Neural progenitor cell (in vitro differentiated cells): ENCODE results near the gene ANTXR1. TPM values are rescaled to one million over a fixed set of nuclear protein-coding genes. Genes with fewer than 3 reads are reported as not detected.

Experiments
- DNase-seq: peaks from one replicate; pipeline ENCODE4 v3.0.0-alpha.2; 2016; ENCODE audit warnings: low spot score
- H2AFZ ChIP-seq: fragments of 200-600 bp; sonication (generic); replicated peaks from 2 replicates; pipeline ENCODE4 v1.6.1; 2016; ENCODE audit warnings: antibody characterized with exemption
- H3F3A ChIP-seq: fragments of 200-600 bp; sonication (generic); 2 replicates; pipeline ENCODE4 v1.6.1; 2016; ENCODE audit warnings: antibody characterized with exemption, low read depth
- H3K27ac ChIP-seq: fragments of 200-600 bp; sonication (generic); 2 replicates; pipeline ENCODE4 v1.5.1; 2016; ENCODE audit warnings: mild to moderate bottlenecking
- H3K27me3 ChIP-seq: fragments of 200-600 bp; sonication (generic); 2 replicates; pipeline ENCODE4 v1.6.1; 2016; ENCODE audit warnings: mild to moderate bottlenecking, moderate library complexity
- H3K36me3 ChIP-seq: fragments of 200-600 bp; sonication (generic); 2 replicates; pipeline ENCODE4 v1.5.1; 2016
- H3K4me1 ChIP-seq: fragments of 200-600 bp; sonication (generic); 2 replicates; pipeline ENCODE4 v1.6.1; 2016; ENCODE audit warnings: mixed run types
- H3K4me2 ChIP-seq: fragments of 200-600 bp; sonication (generic); 2 replicates; pipeline ENCODE4 v1.6.1; 2016
- H3K4me3 ChIP-seq: fragments of 200-600 bp; sonication (generic); 2 replicates; pipeline ENCODE4 v1.5.1; 2016
- H3K79me2 ChIP-seq: fragments of 200-600 bp; sonication (generic); 2 replicates; pipeline ENCODE4 v1.6.1; 2016; ENCODE audit warnings: low read depth
- H3K9ac ChIP-seq: fragments of 200-600 bp; sonication (generic); 2 replicates; pipeline ENCODE4 v1.6.1; 2016
- H3K9me3 ChIP-seq: fragments of 200-600 bp; sonication (generic); 2 replicates; pipeline ENCODE4 v1.5.1; 2016; ENCODE audit warnings: low read depth
- H4K20me1 ChIP-seq: fragments of 200-600 bp; sonication (generic); 2 replicates; pipeline ENCODE4 v1.6.1; 2016; ENCODE audit warnings: low read depth
- H3K27ac Mint-ChIP-seq: 3 replicates; pipeline ENCODE4 v1.8.0; 2021; ENCODE audit warnings: mixed read lengths
- H3K27me3 Mint-ChIP-seq: 2 replicates; pipeline ENCODE4 v1.8.0; 2022; ENCODE audit warnings: low read depth, mild to moderate bottlenecking, inconsistent platforms, moderate library complexity, mixed read lengths; ENCODE audit not compliant: insufficient read depth
- H3K36me3 Mint-ChIP-seq: 3 replicates; pipeline ENCODE4 v1.8.0; 2021; ENCODE audit warnings: mixed read lengths
- H3K4me1 Mint-ChIP-seq: 3 replicates; pipeline ENCODE4 v1.8.0; 2021; ENCODE audit warnings: mixed read lengths
- H3K4me3 Mint-ChIP-seq: 3 replicates; pipeline ENCODE4 v1.8.0; 2021; ENCODE audit warnings: mild to moderate bottlenecking, moderate library complexity, mixed read lengths
- H3K9me3 Mint-ChIP-seq: 3 replicates; pipeline ENCODE4 v1.8.0; 2020; ENCODE audit warnings: mixed read lengths
- EZH2 ChIP-seq: fragments of 200-600 bp; sonication (generic); IDR thresholded peaks from 2 replicates; pipeline ENCODE4 v1.6.1; 2017; ENCODE audit warnings: antibody characterized with exemption, mild to moderate bottlenecking, moderate library complexity
- EZH2phosphoT487 ChIP-seq: fragments of 200-600 bp; sonication (generic); IDR thresholded peaks from 2 replicates; pipeline ENCODE4 v1.6.1; 2017; ENCODE audit warnings: antibody characterized with exemption
- total RNA-seq: library from RNA; depleted of rRNA; stranded (reverse); fragments of >200 nt; gene quantifications from 2 replicates; pipeline ENCODE4 v1.2.3, GENCODE V29; 2015; ENCODE audit warnings: low replicate concordance
- TF ChIP-seq, protein P1 (sequence below): fragments of 200-600 bp; sonication (generic); IDR thresholded peaks from 2 replicates; pipeline ENCODE4 v1.5.1; 2017; ENCODE audit warnings: antibody characterized with exemption, mild to moderate bottlenecking

The ANTXR1 gene
- total RNA-seq, 1 donor from 2014 or later: 6.7 TPM

DNA sequence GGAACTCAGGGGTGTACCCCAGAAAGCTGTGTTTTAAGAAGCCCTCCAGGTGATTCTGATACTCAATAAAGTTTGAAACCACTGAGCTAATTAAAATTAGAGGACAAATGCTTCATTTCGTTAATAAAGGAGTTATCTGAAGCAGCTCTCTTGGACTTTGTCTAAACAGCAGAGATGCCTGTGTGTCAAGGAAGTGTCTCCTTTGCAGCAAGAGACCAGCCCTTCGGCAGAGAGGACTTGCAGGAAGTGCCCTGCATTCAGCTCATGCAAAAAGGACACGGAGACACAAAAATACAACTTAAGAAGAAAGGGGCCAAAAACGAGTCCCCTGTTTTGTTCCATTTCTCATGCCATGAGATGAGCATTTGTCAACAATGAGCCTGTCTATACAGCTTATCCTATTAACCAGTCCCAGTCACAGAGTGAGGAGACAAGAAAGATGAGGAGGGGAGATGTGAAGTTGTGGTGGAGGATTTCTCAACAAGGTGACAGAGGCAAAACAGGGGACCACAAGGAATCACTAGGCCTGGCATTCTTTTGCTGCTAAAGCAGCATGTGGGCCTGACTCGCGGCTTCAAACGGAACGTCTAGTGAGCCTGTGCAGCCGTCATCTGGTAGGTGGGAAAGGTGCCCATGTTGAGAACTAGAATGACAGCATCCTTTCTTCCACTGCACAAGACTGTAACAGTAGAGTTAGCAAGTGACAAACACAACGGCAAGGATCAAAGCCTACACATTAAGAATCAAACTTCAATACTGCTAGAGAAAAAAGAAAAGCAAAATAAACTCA, 152.3 kb downstream of the ANTXR1 start:
- no peak overlapping the region for H2AFZ ChIP-seq
- H3K4me2 ChIP-seq: no peak overlapping the region
- H3K79me2 ChIP-seq: no peaks in the 10 kb centered on the region
- no peaks in the 10 kb centered on the region for H3K9me3 ChIP-seq
- no peaks in the 10 kb centered on the region for H3K27me3 ChIP-seq
- Mint-ChIP-seq H3K27ac (no peak overlapping the region), H3K9me3 (no peaks in the 10 kb centered on the region), H3K27me3 (peaks cover 2% of the 10 kb centered on the region), H3K4me1 (peaks cover 27% of the 10 kb centered on the region), H3K4me3 (no peak overlapping the region), H3K36me3 (peaks cover 32% of the 10 kb centered on the region)
- no peak overlapping the region for H3K9ac ChIP-seq
- no peaks in the 10 kb centered on the region for H3K36me3 ChIP-seq
- no peaks in the 10 kb centered on the region for H4K20me1 ChIP-seq
- no peak for DNase-seq
- TF ChIP-seq EZH2 (no peak), EZH2phosphoT487 (no peak)
- TF ChIP-seq, protein P1, sequence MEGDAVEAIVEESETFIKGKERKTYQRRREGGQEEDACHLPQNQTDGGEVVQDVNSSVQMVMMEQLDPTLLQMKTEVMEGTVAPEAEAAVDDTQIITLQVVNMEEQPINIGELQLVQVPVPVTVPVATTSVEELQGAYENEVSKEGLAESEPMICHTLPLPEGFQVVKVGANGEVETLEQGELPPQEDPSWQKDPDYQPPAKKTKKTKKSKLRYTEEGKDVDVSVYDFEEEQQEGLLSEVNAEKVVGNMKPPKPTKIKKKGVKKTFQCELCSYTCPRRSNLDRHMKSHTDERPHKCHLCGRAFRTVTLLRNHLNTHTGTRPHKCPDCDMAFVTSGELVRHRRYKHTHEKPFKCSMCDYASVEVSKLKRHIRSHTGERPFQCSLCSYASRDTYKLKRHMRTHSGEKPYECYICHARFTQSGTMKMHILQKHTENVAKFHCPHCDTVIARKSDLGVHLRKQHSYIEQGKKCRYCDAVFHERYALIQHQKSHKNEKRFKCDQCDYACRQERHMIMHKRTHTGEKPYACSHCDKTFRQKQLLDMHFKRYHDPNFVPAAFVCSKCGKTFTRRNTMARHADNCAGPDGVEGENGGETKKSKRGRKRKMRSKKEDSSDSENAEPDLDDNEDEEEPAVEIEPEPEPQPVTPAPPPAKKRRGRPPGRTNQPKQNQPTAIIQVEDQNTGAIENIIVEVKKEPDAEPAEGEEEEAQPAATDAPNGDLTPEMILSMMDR: no peak
- H3F3A ChIP-seq: no peaks in the 10 kb centered on the region
- H3K27ac ChIP-seq: no peak overlapping the region
- peaks cover 7% of the 10 kb centered on the region for H3K4me1 ChIP-seq
- H3K4me3 ChIP-seq: no peak overlapping the region

DNA sequence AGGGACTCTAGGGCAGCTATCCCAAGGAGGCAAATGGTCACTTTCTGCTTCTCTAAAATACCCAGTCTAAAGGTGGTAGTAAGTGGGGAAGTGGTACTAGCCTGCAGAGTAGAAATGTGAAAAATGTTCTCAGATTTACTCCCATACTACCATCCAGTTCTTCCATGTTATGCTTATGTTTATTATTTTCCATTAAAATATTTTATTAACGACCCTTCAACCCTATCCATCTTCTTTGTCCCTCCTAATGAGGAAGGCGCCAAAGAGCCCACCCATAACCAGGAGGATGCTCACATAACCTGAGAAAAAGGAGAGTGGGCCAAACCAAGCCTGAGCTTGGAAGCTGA, 153.5 kb downstream of the ANTXR1 start:
- Histone ChIP-seq H3K79me2 (no peaks in the 10 kb centered on the region), H3K4me2 (no peak overlapping the region), H3F3A (no peaks in the 10 kb centered on the region), H3K27me3 (no peaks in the 10 kb centered on the region), H3K4me3 (no peak overlapping the region), H3K4me1 (peaks cover 7% of the 10 kb centered on the region), H3K9me3 (no peaks in the 10 kb centered on the region), H2AFZ (no peak overlapping the region), H3K27ac (no peak overlapping the region), H3K9ac (no peak overlapping the region), H3K36me3 (no peaks in the 10 kb centered on the region), H4K20me1 (no peaks in the 10 kb centered on the region)
- Mint-ChIP-seq H3K4me3 (no peak overlapping the region), H3K27me3 (peaks cover 2% of the 10 kb centered on the region), H3K4me1 (peaks cover 24% of the 10 kb centered on the region), H3K36me3 (peaks cover 30% of the 10 kb centered on the region), H3K27ac (no peak overlapping the region), H3K9me3 (no peaks in the 10 kb centered on the region)
- no peak for TF ChIP-seq EZH2phosphoT487
- TF ChIP-seq, protein P1: no peak
- no peak for TF ChIP-seq EZH2
- no peak for DNase-seq

DNA sequence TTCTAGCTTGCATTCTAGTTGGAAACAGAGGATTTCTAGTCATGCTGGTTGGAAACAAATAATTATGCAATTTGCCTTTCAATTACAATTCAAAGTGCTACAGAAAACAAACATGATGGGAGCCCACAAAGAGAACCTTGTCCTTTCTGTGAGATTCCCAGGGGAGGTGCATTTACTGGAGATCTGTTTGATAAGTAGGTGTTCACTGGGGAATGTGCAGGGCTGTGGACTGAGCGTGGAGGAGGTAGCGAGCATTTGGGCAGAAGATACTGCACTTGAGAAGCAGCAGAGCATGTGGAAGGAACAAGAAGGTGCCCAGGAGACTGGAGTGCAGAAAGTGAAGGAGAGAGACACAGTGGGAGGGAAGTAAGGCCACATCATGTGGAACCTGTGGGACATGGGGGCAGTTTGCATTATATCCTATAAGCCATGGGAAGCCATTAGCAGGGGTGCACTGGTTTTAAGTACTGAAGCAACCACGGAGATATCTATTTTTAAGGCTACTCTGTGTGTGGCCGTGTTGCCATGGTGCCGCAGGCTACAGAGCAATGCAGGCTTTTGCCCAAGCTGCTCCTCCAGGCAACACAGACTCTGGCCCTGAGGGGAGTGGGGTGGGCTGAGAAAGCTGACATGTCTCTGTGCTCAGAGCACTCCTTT, 154.0 kb downstream of the ANTXR1 start:
- H3F3A ChIP-seq: no peaks in the 10 kb centered on the region
- Mint-ChIP-seq H3K4me3 (no peak overlapping the region), H3K27me3 (peaks cover 2% of the 10 kb centered on the region), H3K36me3 (peaks cover 30% of the 10 kb centered on the region), H3K9me3 (no peaks in the 10 kb centered on the region), H3K4me1 (peaks cover 20% of the 10 kb centered on the region), H3K27ac (peak overlapping the region; percentile 15)
- no peak overlapping the region for H3K4me2 ChIP-seq
- no peaks in the 10 kb centered on the region for H4K20me1 ChIP-seq
- no peak overlapping the region for H2AFZ ChIP-seq
- no peak overlapping the region for H3K4me3 ChIP-seq
- H3K4me1 ChIP-seq: peaks cover 7% of the 10 kb centered on the region
- no peaks in the 10 kb centered on the region for H3K36me3 ChIP-seq
- H3K9ac ChIP-seq: no peak overlapping the region
- DNase-seq: no peak
- H3K79me2 ChIP-seq: no peaks in the 10 kb centered on the region
- H3K27ac ChIP-seq: no peak overlapping the region
- TF ChIP-seq EZH2phosphoT487 (no peak), EZH2 (no peak)
- TF ChIP-seq, protein P1: no peak
- H3K9me3 ChIP-seq: no peaks in the 10 kb centered on the region
- H3K27me3 ChIP-seq: no peaks in the 10 kb centered on the region
